Progenitor cell of endocrine pancreas (in vitro differentiated cells): ENCODE data around the gene KDM6A. TPM values are rescaled to one million over a fixed set of nuclear protein-coding genes. Genes with fewer than 3 reads are reported as not detected.

Experiments used
- DNase-seq: peaks from one replicate; pipeline ENCODE4 v3.0.0; 2021; ENCODE audit warnings: low spot score; ENCODE audit not compliant: unreplicated experiment
- H3K27ac Mint-ChIP-seq: 2 replicates; pipeline ENCODE4 v1.8.0; 2021; ENCODE audit warnings: mild to moderate bottlenecking, moderate library complexity, mixed read lengths
- H3K27me3 Mint-ChIP-seq: 2 replicates; pipeline ENCODE4 v1.8.0; 2021; ENCODE audit warnings: mixed read lengths
- H3K36me3 Mint-ChIP-seq: 2 replicates; pipeline ENCODE4 v1.8.0; 2022; ENCODE audit warnings: mixed read lengths; ENCODE audit not compliant: insufficient read depth
- H3K4me1 Mint-ChIP-seq: 2 replicates; pipeline ENCODE4 v1.8.0; 2021; ENCODE audit warnings: low read depth, mixed read lengths
- H3K4me3 Mint-ChIP-seq: 2 replicates; pipeline ENCODE4 v1.8.0; 2021; ENCODE audit warnings: low read depth, mild to moderate bottlenecking, moderate library complexity, mixed read lengths
- H3K9me3 Mint-ChIP-seq: 2 replicates; pipeline ENCODE4 v1.8.0; 2021; ENCODE audit warnings: low read depth, mixed read lengths
- total RNA-seq: library from RNA; stranded (reverse); gene quantifications from 2 replicates; pipeline ENCODE4 v1.2.1, GENCODE V29; 2021
- TF ChIP-seq, protein P1 (sequence below): fragments of 200-600 bp; sonication (generic); IDR thresholded peaks from one replicate; pipeline ENCODE4 v1.5.0; 2021; ENCODE audit warnings: antibody characterized with exemption, mild to moderate bottlenecking; ENCODE audit not compliant: unreplicated experiment

The KDM6A gene
- total RNA-seq, 1 donor from 2014 or later: 112 TPM

- H3K27me3 Mint-ChIP-seq: no peaks in the 10 kb centered on the region
- H3K4me1 Mint-ChIP-seq: peaks cover 7% of the 10 kb centered on the region
- peaks cover 3% of the 10 kb centered on the region for H3K36me3 Mint-ChIP-seq
- H3K9me3 Mint-ChIP-seq: peaks cover 7% of the 10 kb centered on the region
- peak overlapping the region; percentile 96 for H3K4me3 Mint-ChIP-seq
- peak; percentile 13 for DNase-seq
- TF ChIP-seq, protein P1, sequence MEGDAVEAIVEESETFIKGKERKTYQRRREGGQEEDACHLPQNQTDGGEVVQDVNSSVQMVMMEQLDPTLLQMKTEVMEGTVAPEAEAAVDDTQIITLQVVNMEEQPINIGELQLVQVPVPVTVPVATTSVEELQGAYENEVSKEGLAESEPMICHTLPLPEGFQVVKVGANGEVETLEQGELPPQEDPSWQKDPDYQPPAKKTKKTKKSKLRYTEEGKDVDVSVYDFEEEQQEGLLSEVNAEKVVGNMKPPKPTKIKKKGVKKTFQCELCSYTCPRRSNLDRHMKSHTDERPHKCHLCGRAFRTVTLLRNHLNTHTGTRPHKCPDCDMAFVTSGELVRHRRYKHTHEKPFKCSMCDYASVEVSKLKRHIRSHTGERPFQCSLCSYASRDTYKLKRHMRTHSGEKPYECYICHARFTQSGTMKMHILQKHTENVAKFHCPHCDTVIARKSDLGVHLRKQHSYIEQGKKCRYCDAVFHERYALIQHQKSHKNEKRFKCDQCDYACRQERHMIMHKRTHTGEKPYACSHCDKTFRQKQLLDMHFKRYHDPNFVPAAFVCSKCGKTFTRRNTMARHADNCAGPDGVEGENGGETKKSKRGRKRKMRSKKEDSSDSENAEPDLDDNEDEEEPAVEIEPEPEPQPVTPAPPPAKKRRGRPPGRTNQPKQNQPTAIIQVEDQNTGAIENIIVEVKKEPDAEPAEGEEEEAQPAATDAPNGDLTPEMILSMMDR: no peak
- H3K27ac Mint-ChIP-seq: peak overlapping the region; percentile 99
Observed at GRCh38 chrX:44873415-44874276, 658 bp downstream of the KDM6A start.

GRCh38 chrX:44874420-44875184 is 1.6 kb downstream of the KDM6A start:
- peaks cover 7% of the 10 kb centered on the region for H3K4me1 Mint-ChIP-seq
- H3K4me3 Mint-ChIP-seq: peak overlapping the region; percentile 96
- H3K27me3 Mint-ChIP-seq: no peaks in the 10 kb centered on the region
- DNase-seq: no peak
- peaks cover 3% of the 10 kb centered on the region for H3K9me3 Mint-ChIP-seq
- TF ChIP-seq, protein P1: no peak
- H3K27ac Mint-ChIP-seq: peak overlapping the region; percentile 99
- H3K36me3 Mint-ChIP-seq: peaks cover 5% of the 10 kb centered on the region

- peak overlapping the region; percentile 99 for H3K27ac Mint-ChIP-seq
- H3K4me1 Mint-ChIP-seq: peaks cover 7% of the 10 kb centered on the region
- H3K4me3 Mint-ChIP-seq: peak overlapping the region; percentile 96
Observed at GRCh38 chrX:44875185-44875489, 2.1 kb downstream of the KDM6A start.

DNA sequence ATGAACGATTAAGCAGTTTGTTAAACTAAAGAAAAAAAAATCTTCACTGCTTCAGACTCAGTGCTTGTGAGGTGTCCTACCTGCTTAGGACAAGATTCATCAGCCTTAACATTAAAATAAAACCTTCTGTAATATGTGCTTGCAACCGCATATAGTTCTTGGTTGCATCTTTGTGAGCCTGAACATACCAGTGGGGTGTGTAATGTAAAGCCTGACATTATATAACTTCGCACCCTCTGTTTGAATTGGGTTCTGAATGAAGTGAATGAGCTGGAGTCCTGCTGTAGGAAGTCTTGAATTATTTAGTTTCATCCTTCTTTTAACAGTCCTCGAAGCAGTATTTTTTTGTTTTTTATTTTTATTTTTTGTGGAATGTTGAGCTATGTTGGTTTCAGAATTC is 3.1 kb downstream of the KDM6A start:
- TF ChIP-seq, protein P1: no peak
- H3K36me3 Mint-ChIP-seq: peaks cover 6% of the 10 kb centered on the region

More at GRCh38 chrX:44875185-44875489, 2.1 kb downstream of the KDM6A start:
- TF ChIP-seq, protein P1: no peak
- Mint-ChIP-seq H3K27me3 (no peaks in the 10 kb centered on the region), H3K36me3 (peaks cover 5% of the 10 kb centered on the region), H3K9me3 (peaks cover 2% of the 10 kb centered on the region)
- DNase-seq: no peak

DNA sequence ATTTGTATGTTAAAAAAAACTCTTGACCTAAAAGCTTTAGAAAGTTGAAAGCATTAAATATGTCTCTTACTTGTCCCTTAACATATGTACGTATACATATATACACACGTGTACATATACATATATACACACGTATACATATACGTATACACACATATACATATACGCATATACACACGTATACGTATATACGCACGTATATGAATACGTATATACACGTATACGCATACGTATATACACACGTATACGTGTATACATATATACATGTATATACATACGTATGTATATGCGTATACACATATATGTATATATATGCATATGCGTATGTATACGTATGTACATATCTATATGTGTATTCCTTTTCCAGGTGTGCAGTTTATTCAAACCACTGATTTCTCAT is 3.8 kb downstream of the KDM6A start:
- Mint-ChIP-seq H3K36me3 (peaks cover 7% of the 10 kb centered on the region), H3K4me1 (peaks cover 3% of the 10 kb centered on the region), H3K9me3 (peaks cover 3% of the 10 kb centered on the region), H3K4me3 (no peak overlapping the region), H3K27ac (no peak overlapping the region), H3K27me3 (no peaks in the 10 kb centered on the region)
- no peak for DNase-seq
- TF ChIP-seq, protein P1: no peak

More for the DNA sequence above, 3.1 kb downstream of the KDM6A start:
- Mint-ChIP-seq H3K4me1 (peaks cover 6% of the 10 kb centered on the region), H3K27ac (no peak overlapping the region), H3K9me3 (peaks cover 3% of the 10 kb centered on the region), H3K4me3 (peak overlapping the region; percentile 96), H3K27me3 (no peaks in the 10 kb centered on the region)
- no peak for DNase-seq
